Uterus (tissue), 2 donors: ENCODE data around the gene CEP164.

Source experiments
- POLR2A ChIP-seq, 2 donors: fragments of 450-650 bp; IDR thresholded peaks; one replicate each; pipeline ENCODE4 v1.6.1; 2016; ENCODE audit warnings: antibody characterized with exemption in 2 of 2, mild to moderate bottlenecking in 1 of 2, moderate library complexity in 1 of 2
- TF ChIP-seq, protein P1 (sequence below), 4 experiments: fragments of 200-600 bp in 2 of 4; fragments of 450-650 bp in 2 of 4; sonication (generic) in 2 of 4; IDR thresholded peaks; one replicate each; pipeline ENCODE4 v1.5.1; 2016 to 2019; ENCODE audit warnings: antibody characterized with exemption in 4 of 4, mild to moderate bottlenecking in 2 of 4, moderate library complexity in 1 of 4

DNA sequence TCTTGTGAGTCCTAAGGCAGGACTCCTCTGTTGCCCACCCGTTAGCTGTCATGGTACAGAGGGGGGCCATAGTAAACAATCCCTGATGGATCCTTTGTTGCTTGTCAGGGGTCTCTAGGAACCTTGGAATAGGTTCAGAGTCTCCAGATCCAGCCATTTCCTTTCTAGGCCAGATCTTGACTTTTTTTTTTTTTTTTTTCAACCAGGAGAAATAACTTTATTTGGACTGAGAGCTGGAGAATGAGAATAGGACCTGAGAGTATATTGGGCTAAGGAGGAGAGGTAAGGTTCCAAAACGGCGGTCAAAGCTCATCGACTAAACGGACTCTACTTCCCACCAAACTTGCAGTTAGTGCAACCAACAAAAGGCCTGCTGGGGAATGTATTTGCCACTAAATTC, 7.7 kb downstream of the CEP164 start:
- TF ChIP-seq, protein P1, sequence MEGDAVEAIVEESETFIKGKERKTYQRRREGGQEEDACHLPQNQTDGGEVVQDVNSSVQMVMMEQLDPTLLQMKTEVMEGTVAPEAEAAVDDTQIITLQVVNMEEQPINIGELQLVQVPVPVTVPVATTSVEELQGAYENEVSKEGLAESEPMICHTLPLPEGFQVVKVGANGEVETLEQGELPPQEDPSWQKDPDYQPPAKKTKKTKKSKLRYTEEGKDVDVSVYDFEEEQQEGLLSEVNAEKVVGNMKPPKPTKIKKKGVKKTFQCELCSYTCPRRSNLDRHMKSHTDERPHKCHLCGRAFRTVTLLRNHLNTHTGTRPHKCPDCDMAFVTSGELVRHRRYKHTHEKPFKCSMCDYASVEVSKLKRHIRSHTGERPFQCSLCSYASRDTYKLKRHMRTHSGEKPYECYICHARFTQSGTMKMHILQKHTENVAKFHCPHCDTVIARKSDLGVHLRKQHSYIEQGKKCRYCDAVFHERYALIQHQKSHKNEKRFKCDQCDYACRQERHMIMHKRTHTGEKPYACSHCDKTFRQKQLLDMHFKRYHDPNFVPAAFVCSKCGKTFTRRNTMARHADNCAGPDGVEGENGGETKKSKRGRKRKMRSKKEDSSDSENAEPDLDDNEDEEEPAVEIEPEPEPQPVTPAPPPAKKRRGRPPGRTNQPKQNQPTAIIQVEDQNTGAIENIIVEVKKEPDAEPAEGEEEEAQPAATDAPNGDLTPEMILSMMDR (IDR thresholded peaks at IDR 0.05) = no peak
- TF ChIP-seq POLR2A (IDR thresholded peaks at IDR 0.05) = no peak
